ENCODE data around the gene GZMA.
"Not testable (repeated sequence)": the region's sequence is repeated elsewhere in the genome, so short reads cannot be mapped to it uniquely, and the experiment has no call there.

GZMA gene

DNA sequence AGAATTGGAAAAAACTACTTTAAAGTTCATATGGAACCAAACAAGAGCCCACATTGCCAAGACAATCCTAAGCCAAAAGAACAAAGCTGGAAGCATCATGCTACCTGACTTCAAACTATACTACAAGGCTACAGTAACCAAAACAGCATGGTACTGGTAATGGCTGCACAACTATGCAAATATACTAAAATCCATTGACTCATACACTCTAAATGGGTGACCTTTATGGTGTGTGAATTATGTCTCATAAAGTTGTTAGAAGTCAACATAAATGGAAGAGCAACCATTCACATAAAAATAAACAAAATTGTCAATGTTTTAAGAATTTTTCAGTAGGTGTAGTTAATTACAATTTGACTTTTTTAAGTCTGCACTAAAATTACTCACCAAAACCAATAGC, 1.3 kb upstream of the GZMA start:
- H3K4me3 Mint-ChIP-seq, result peak overlapping the region; percentile 81
- H3K9me3 Mint-ChIP-seq, result peaks cover 14% of the 10 kb centered on the region
- not testable (repeated sequence) for DNase-seq (ENCODE audit: low spot score in 2 of 2)
- H3K36me3 Mint-ChIP-seq, result peaks cover 26% of the 10 kb centered on the region
- peak; percentile 61 for ATAC-seq
- peak overlapping the region; percentile 90 for H3K27ac Mint-ChIP-seq
- H3K4me1 Mint-ChIP-seq, result peaks cover 76% of the 10 kb centered on the region

GRCh38 chr5:55101556-55102276, 730 bp upstream of the GZMA start:
- Mint-ChIP-seq H3K27ac (peak overlapping the region; percentile 90), H3K36me3 (peaks cover 31% of the 10 kb centered on the region), H3K9me3 (peaks cover 14% of the 10 kb centered on the region), H3K4me1 (peaks cover 76% of the 10 kb centered on the region), H3K4me3 (peak overlapping the region; percentile 81)
- peak; percentile 91 for ATAC-seq
- peak in 1 of 2 donors; percentile 61 for DNase-seq (ENCODE audit: low spot score in 2 of 2)

DNA sequence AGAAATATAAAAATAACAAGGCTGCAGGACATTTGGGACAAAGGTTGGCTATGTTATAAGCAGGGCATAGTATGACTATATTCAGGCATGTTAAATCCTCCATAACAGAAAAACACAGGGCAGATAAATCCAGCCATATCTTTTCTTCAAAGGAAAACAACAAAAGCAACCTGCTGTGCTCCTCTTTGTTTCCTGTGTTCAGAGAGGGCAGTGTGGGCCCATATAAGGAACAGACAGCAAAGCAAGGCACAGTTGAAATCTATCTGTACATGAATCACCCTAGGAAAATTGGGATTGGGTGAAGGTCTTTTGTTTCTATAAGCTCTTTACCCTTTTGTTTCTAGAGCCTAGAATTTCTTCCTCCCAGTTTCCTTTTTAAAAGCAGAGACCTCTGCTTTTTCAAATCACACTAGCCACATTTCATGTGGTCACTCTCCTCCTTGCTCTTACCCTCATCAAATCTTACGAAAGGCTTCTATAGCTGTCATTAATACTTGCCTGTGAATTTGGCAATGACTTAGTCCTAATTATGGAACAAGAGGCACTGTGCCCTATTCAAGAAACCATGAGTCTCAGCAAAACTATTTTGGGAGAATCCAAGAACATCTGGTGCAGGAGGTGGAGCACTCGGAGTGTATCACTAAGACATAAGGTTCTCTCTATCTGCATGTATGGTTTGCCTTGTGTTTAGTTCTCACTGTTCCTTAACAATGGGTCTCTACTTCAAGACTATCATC, 1.8 kb downstream of the GZMA start:
- DNase-seq (ENCODE audit: low spot score in 2 of 2) (no peak), ATAC-seq (peak; percentile 43)
- Mint-ChIP-seq H3K36me3 (peaks cover 56% of the 10 kb centered on the region), H3K9me3 (peaks cover 5% of the 10 kb centered on the region), H3K4me3 (peak overlapping the region; percentile 81), H3K27ac (peak overlapping the region; percentile 90), H3K4me1 (peaks cover 70% of the 10 kb centered on the region)

GRCh38 chr5:55104946-55105701, 2.7 kb downstream of the GZMA start:
- Mint-ChIP-seq H3K9me3 (no peaks in the 10 kb centered on the region), H3K36me3 (peaks cover 65% of the 10 kb centered on the region), H3K4me3 (peak overlapping the region; percentile 81), H3K4me1 (peaks cover 64% of the 10 kb centered on the region), H3K27ac (peak overlapping the region; percentile 90)
- no peak for ATAC-seq
- no peak for DNase-seq (ENCODE audit: low spot score in 2 of 2)

DNA sequence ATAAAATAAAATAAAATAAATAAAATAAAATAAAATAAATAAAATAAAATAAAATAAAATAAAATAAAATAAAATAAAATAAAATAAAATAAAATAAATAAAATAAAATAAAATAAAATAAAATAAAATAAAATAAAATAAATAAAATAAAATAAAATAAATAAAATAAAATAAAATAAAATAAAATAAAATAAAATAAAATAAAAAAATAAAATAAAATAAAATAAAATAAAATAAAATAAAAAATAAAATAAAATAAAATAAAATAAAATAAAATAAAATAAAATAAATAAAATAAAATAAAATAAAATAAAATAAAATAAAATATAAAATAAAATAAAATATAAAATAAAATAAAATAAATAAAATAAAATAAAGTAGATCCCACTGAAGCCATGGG, 3.5 kb downstream of the GZMA start:
- H3K4me1 Mint-ChIP-seq, result peaks cover 55% of the 10 kb centered on the region
- H3K36me3 Mint-ChIP-seq, result peaks cover 74% of the 10 kb centered on the region
- H3K4me3 Mint-ChIP-seq, result peak overlapping the region; percentile 45
- H3K9me3 Mint-ChIP-seq; DNase-seq (ENCODE audit: low spot score in 2 of 2); ATAC-seq: not testable (repeated sequence)
- H3K27ac Mint-ChIP-seq, result peak overlapping the region; percentile 63

- DNase-seq (ENCODE audit: low spot score in 2 of 2), result no peak
- peaks cover 48% of the 10 kb centered on the region for H3K4me1 Mint-ChIP-seq
- no peak for ATAC-seq
- H3K4me3 Mint-ChIP-seq, result no peak overlapping the region
- no peak overlapping the region for H3K27ac Mint-ChIP-seq
- H3K9me3 Mint-ChIP-seq, result no peaks in the 10 kb centered on the region
- H3K36me3 Mint-ChIP-seq, result peaks cover 74% of the 10 kb centered on the region
These were observed 6.2 kb downstream of the GZMA start for GRCh38 chr5:55108661-55109060.

DNA sequence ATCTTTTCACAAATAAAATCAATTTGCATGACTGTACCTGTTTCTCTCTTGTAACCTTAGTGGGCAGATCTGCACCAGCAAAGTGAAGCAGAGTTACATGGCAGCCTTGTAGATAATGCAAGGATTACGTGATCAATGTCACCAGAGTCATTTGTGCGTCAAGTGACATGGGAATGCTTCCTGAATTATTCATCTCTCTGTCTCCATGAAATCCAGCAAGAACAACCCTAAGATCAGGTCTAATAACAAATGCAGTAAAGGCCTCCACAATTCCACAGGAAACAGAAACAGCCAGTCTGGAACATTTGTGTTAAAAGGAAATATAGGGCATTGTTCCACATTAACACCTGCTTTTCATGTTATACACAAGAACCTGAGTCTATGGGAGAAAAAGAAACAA, 7.8 kb downstream of the GZMA start:
- ATAC-seq (no peak), DNase-seq (ENCODE audit: low spot score in 2 of 2) (no peak)
- Mint-ChIP-seq H3K36me3 (peaks cover 58% of the 10 kb centered on the region), H3K4me1 (peaks cover 40% of the 10 kb centered on the region), H3K9me3 (no peaks in the 10 kb centered on the region), H3K27ac (no peak overlapping the region), H3K4me3 (no peak overlapping the region)

- ATAC-seq (peak; percentile 43), DNase-seq (ENCODE audit: low spot score in 2 of 2) (no peak)
- Mint-ChIP-seq H3K4me3 (no peak overlapping the region), H3K36me3 (peaks cover 30% of the 10 kb centered on the region), H3K9me3 (no peaks in the 10 kb centered on the region), H3K4me1 (peaks cover 20% of the 10 kb centered on the region), H3K27ac (peak overlapping the region; percentile 6)
These were observed 10.9 kb downstream of the GZMA start for GRCh38 chr5:55113327-55113726.

DNA sequence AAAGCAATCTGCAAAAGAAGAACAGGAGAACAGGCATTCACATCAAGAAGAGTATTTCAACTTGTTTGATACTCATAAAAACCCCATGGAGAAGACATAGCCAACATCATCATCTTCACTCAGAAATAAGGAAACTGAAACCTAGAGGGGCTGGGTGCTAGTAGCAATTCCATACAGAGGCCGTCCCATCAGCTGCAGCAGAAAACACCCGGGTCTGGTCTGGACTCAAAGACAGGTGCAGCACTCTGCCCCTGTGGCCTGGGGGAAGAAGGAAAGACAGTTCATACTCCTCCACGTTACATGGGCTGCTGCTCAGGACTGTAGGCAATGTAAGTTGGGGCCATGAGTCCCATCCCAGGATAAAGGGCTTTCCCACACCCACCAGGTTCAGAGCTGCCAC, 11.6 kb downstream of the GZMA start:
- ATAC-seq (no peak), DNase-seq (ENCODE audit: low spot score in 2 of 2) (no peak)
- H3K4me3 Mint-ChIP-seq, result no peak overlapping the region
- H3K27ac Mint-ChIP-seq, result peak overlapping the region; percentile 6
- H3K4me1 Mint-ChIP-seq, result peaks cover 14% of the 10 kb centered on the region
- no peaks in the 10 kb centered on the region for H3K9me3 Mint-ChIP-seq
- H3K36me3 Mint-ChIP-seq, result peaks cover 22% of the 10 kb centered on the region

GRCh38 chr5:55123365-55123764, 20.9 kb downstream of the GZMA start:
- no peaks in the 10 kb centered on the region for H3K4me1 Mint-ChIP-seq

DNA sequence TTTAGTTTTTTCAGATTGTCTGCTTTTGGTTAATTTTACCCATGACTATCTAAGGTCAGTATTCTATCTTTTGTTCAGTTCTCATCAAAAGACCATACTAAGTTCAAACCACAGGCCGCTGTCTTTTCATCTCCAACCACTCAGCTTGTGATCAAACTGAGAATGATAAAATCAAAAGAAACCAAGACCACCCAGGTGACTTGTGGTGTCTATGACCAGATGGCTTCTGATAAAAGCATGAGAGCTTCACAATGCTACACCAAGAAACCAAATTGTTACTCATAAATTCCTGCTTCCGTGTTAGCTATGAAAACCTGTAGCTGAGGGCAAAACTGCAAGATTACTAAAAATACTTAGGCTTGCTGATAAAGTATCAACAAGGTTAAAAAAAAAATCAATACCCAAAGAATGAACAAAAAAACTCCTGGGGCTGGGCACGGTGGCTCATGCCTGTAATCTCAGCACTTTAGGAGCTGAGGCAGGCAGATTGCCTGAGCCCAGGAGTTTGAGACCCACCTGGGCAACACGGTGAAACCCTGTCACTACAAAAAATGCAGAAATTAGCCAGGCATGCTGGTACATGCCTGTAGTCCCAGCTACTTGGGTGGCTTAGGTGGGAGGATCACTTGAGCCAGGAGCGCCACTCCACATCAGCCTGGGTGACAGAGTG, 31.7 kb downstream of the GZMA start:
- peak in 1 of 2 donors; percentile 56 for DNase-seq (ENCODE audit: low spot score in 2 of 2)
- ATAC-seq, result peak; percentile 99
- peaks cover 11% of the 10 kb centered on the region for H3K9me3 Mint-ChIP-seq
- peaks cover 7% of the 10 kb centered on the region for H3K36me3 Mint-ChIP-seq
- peaks cover 13% of the 10 kb centered on the region for H3K4me1 Mint-ChIP-seq
- H3K4me3 Mint-ChIP-seq, result peak overlapping the region; percentile 42
- peak overlapping the region; percentile 68 for H3K27ac Mint-ChIP-seq

More at GRCh38 chr5:55123365-55123764, 20.9 kb downstream of the GZMA start:
- H3K4me3 Mint-ChIP-seq, result no peak overlapping the region
- no peak overlapping the region for H3K27ac Mint-ChIP-seq
- H3K9me3 Mint-ChIP-seq, result no peaks in the 10 kb centered on the region
- ATAC-seq (no peak), DNase-seq (ENCODE audit: low spot score in 2 of 2) (no peak)
- H3K36me3 Mint-ChIP-seq, result no peaks in the 10 kb centered on the region

DNA sequence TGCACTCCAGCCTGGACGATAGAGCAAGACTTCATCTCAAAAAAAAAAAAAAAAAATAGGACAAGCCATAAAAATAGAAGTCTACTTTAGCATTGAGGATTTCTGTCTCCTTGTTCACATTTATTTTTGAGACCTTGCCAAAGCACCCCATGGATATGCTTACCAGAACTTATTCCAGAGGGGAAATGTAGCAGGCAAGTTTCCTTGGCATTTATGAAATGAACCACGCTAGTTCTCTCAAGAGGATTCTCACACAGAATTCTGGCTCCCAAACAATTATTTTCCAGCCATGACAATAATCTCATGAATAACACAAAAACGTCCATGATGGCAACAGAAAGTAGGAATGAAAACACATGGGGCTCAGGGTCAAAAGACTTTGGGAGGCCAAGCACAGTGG, 34.1 kb downstream of the GZMA start:
- peaks cover 23% of the 10 kb centered on the region for H3K4me1 Mint-ChIP-seq
- ATAC-seq, result no peak
- DNase-seq (ENCODE audit: low spot score in 2 of 2), result no peak
- H3K27ac Mint-ChIP-seq, result no peak overlapping the region
- peaks cover under 1% of the 10 kb centered on the region for H3K9me3 Mint-ChIP-seq
- no peak overlapping the region for H3K4me3 Mint-ChIP-seq
- peaks cover 7% of the 10 kb centered on the region for H3K36me3 Mint-ChIP-seq

DNA sequence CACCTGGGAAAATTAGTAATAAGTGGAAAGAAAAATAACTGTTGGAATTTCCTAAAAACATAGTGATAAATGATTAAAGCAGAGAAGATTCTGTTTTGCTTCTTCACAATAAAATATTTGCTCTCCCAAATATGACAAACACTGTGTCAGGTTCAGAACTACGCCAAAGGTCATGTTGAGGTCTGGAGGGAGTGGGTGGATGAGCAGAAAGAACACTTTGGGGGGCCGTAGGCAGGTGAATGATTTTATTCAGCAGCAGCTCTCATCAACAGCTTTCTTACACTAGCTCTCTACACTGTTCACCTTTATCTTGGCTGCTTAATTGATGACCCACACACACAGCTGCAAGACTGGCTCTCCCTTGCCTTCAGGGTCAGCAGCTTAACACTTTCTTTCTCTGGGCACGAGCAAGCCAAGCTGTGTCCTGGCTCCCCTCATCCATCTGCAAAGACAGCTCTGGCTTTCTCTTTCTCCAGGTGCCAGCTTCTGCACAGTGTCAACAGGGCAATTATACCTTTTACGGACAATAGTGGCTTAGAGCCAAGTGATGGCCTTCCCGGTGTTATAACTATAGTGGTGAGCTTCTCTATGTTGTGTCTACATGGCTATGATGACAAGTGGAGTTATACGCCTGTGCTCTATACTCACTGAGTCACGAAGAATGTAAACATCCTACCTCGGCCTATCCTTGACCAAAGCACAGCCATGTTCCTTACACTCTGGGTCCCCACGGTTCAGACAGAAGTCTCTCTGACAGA, 38.6 kb downstream of the GZMA start:
- Mint-ChIP-seq H3K27ac (peak overlapping the region; percentile 69), H3K4me3 (peak overlapping the region; percentile 26), H3K36me3 (no peaks in the 10 kb centered on the region), H3K9me3 (no peaks in the 10 kb centered on the region), H3K4me1 (peaks cover 28% of the 10 kb centered on the region)
- ATAC-seq, result peak; percentile 31
- no peak for DNase-seq (ENCODE audit: low spot score in 2 of 2)

GRCh38 chr5:55141945-55142690, 39.7 kb downstream of the GZMA start:
- H3K4me1 Mint-ChIP-seq, result peaks cover 35% of the 10 kb centered on the region
- no peaks in the 10 kb centered on the region for H3K9me3 Mint-ChIP-seq
- DNase-seq (ENCODE audit: low spot score in 2 of 2) (peak in 1 of 2 donors; percentile 70), ATAC-seq (peak; percentile 86)
- peak overlapping the region; percentile 26 for H3K4me3 Mint-ChIP-seq
- H3K36me3 Mint-ChIP-seq, result no peaks in the 10 kb centered on the region
- peak overlapping the region; percentile 69 for H3K27ac Mint-ChIP-seq
